GM18858 (cell line): ENCODE results near the gene CRYGS.
"Not testable (repeated sequence)": the region's sequence is repeated elsewhere in the genome, so short reads cannot be mapped to it uniquely, and the experiment has no call there.

ENCODE experiments used
- ATAC-seq: cut with Tn5 transposase; IDR thresholded peaks from one replicate; pipeline ENCODE4 v1.9.1; 2021; ENCODE audit not compliant: unreplicated experiment

CRYGS gene

GRCh38 chr3:186520431-186520830 is 23.7 kb downstream of the CRYGS start:
- ATAC-seq, result no peak

GRCh38 chr3:186519021-186519658 is 25.0 kb downstream of the CRYGS start:
- ATAC-seq, result peak; percentile 38

GRCh38 chr3:186517218-186517617 is 27.0 kb downstream of the CRYGS start:
- no peak for ATAC-seq

- no peak for ATAC-seq
These were observed 27.5 kb downstream of the CRYGS start for GRCh38 chr3:186516646-186517045.

- ATAC-seq, result no peak
These were observed 29.1 kb downstream of the CRYGS start for GRCh38 chr3:186515125-186515524.

- no peak for ATAC-seq
These were observed 29.7 kb downstream of the CRYGS start for GRCh38 chr3:186514296-186515002.

GRCh38 chr3:186513386-186513785 is 30.8 kb downstream of the CRYGS start:
- no peak for ATAC-seq

GRCh38 chr3:186512570-186513302 is 31.4 kb downstream of the CRYGS start:
- ATAC-seq, result no peak

GRCh38 chr3:186511702-186512101 is 32.5 kb downstream of the CRYGS start:
- no peak for ATAC-seq

- peak; percentile 69 for ATAC-seq
These were observed 32.9 kb downstream of the CRYGS start for GRCh38 chr3:186511245-186511644.

- ATAC-seq, result peak; percentile 17
These were observed 33.7 kb downstream of the CRYGS start for GRCh38 chr3:186510374-186511079.

- ATAC-seq, result no peak
These were observed 34.8 kb downstream of the CRYGS start for GRCh38 chr3:186509423-186509822.

GRCh38 chr3:186506857-186507256 is 37.3 kb downstream of the CRYGS start:
- no peak for ATAC-seq

- no peak for ATAC-seq
These were observed 37.9 kb downstream of the CRYGS start for GRCh38 chr3:186506191-186506739.

- ATAC-seq, result no peak
These were observed 41.0 kb downstream of the CRYGS start for GRCh38 chr3:186502966-186503712.

GRCh38 chr3:186502138-186502948 is 41.8 kb downstream of the CRYGS start:
- no peak for ATAC-seq

GRCh38 chr3:186499949-186500348 is 44.2 kb downstream of the CRYGS start:
- not testable (repeated sequence) for ATAC-seq

- not testable (repeated sequence) for ATAC-seq
These were observed 46.2 kb downstream of the CRYGS start for GRCh38 chr3:186498022-186498421.

GRCh38 chr3:186497608-186498007 is 46.6 kb downstream of the CRYGS start:
- no peak for ATAC-seq

- no peak for ATAC-seq
These were observed 47.5 kb downstream of the CRYGS start for GRCh38 chr3:186496635-186497034.
